Vagina (tissue), 2 donors: ENCODE measurements around the gene ANKRD44. TPM values are rescaled to one million over a fixed set of nuclear protein-coding genes. Genes with fewer than 3 reads are reported as not detected.
A peak's percentile ranks its signal among the peaks of the same experiment; 100 is the strongest.

Experiments
- DNase-seq, 2 donors: peaks; one replicate each; pipeline ENCODE4 v3.0.0-alpha.2; 2017; ENCODE audit errors: extremely low spot score in 2 of 2
- H3K27ac ChIP-seq: fragments of 200-600 bp; sonication (generic); one replicate; pipeline ENCODE4 v1.5.1; 2019
- H3K27me3 ChIP-seq: fragments of 200-600 bp; sonication (generic); one replicate; pipeline ENCODE4 v1.5.1; 2019
- H3K36me3 ChIP-seq, 2 donors: fragments of 200-600 bp; sonication (generic); one replicate each; pipeline ENCODE4 v1.5.1; 2017 to 2019
- H3K4me1 ChIP-seq: fragments of 200-600 bp; sonication (generic); one replicate; pipeline ENCODE4 v1.5.1; 2019
- H3K4me3 ChIP-seq, 2 donors: fragments of 200-600 bp; sonication (generic); 1 replicate in 1 of 2; 2 replicates in 1 of 2; pipeline ENCODE4 v1.5.1; 2016 to 2019
- H3K9me3 ChIP-seq: fragments of 200-600 bp; sonication (generic); one replicate; pipeline ENCODE4 v1.5.1; 2019
- CTCF ChIP-seq, 3 experiments: fragments of 450-650 bp in 2 of 3; fragments of 200-600 bp in 1 of 3; sonication (generic) in 1 of 3; IDR thresholded peaks; one replicate each; pipeline ENCODE4 v1.5.1; 2017 to 2019; ENCODE audit warnings: antibody characterized with exemption in 3 of 3, mild to moderate bottlenecking in 2 of 3, moderate library complexity in 2 of 3
- POLR2A ChIP-seq, 2 donors: fragments of 450-650 bp; IDR thresholded peaks; one replicate each; pipeline ENCODE4 v1.6.1; 2017; ENCODE audit warnings: antibody characterized with exemption in 2 of 2, mild to moderate bottlenecking in 2 of 2, moderate library complexity in 2 of 2
- POLR2AphosphoS5 ChIP-seq, 2 donors: sonication (generic); formaldehyde crosslinking; IDR thresholded peaks; one replicate each; pipeline ENCODE4 v1.9.0; 2017; ENCODE audit warnings: antibody characterized with exemption in 2 of 2, mild to moderate bottlenecking in 2 of 2, low read depth in 1 of 2; ENCODE audit not compliant: insufficient read depth in 1 of 2
- intact Hi-C: fragments of 100-400 bp; cut with DNase I; formaldehyde crosslinking; loops from one replicate; pipeline ENCODE4 v1.15.1; 2023
- total RNA-seq: library from RNA; depleted of rRNA; stranded (reverse); fragments of >200 nt; gene quantifications from one replicate; pipeline ENCODE4 v1.2.3, GENCODE V29; 2016

Gene ANKRD44
- total RNA-seq, 1 donor from 2014 or later: 46.4 TPM

- Histone ChIP-seq H3K27ac (no peak overlapping the region), H3K27me3 (no peaks in the 10 kb centered on the region), H3K36me3 (no peaks in the 10 kb centered on the region), H3K9me3 (no peaks in the 10 kb centered on the region), H3K4me3 (no peak overlapping the region), H3K4me1 (peaks cover 43% of the 10 kb centered on the region)
- DNase-seq: no peak
- intact Hi-C loops: loop anchor here (10.0 kb wide), 2 partner anchors 77 to 123 kb away; partner anchors contain the start of gene ANKRD44
- TF ChIP-seq CTCF (IDR thresholded peaks at IDR 0.05) (no peak), POLR2AphosphoS5 (IDR thresholded peaks at IDR 0.05; ENCODE audit: insufficient read depth in 1 of 2, low read depth in 1 of 2) (no peak), POLR2A (IDR thresholded peaks at IDR 0.05) (no peak)
Measured at GRCh38 chr2:197191940-197192322, 118.6 kb downstream of the ANKRD44 start.

GRCh38 chr2:197191177-197191939, 119.2 kb downstream of the ANKRD44 start:
- Histone ChIP-seq H3K27me3 (no peaks in the 10 kb centered on the region), H3K27ac (no peak overlapping the region), H3K9me3 (no peaks in the 10 kb centered on the region), H3K36me3 (no peaks in the 10 kb centered on the region), H3K4me3 (no peak overlapping the region), H3K4me1 (peaks cover 38% of the 10 kb centered on the region)
- DNase-seq: no peak
- TF ChIP-seq POLR2AphosphoS5 (IDR thresholded peaks at IDR 0.05; ENCODE audit: insufficient read depth in 1 of 2, low read depth in 1 of 2) (peak in 1 of 2 donors; percentile 41), POLR2A (IDR thresholded peaks at IDR 0.05) (no peak), CTCF (IDR thresholded peaks at IDR 0.05) (peak; percentile 13 to 59 (median 55))
- intact Hi-C loops: loop anchor here (10.0 kb wide), 2 partner anchors 77 to 123 kb away; partner anchors contain the start of gene ANKRD44

GRCh38 chr2:197190100-197190432, 120.5 kb downstream of the ANKRD44 start:
- TF ChIP-seq CTCF (IDR thresholded peaks at IDR 0.05): no peak
- TF ChIP-seq POLR2AphosphoS5 (IDR thresholded peaks at IDR 0.05; ENCODE audit: insufficient read depth in 1 of 2, low read depth in 1 of 2): no peak
- no peak for TF ChIP-seq POLR2A (IDR thresholded peaks at IDR 0.05)
- DNase-seq: no peak
- no peak overlapping the region for H3K4me3 ChIP-seq
- intact Hi-C loops: loop anchor here (10.0 kb wide), 2 partner anchors 75 to 125 kb away; partner anchors contain the start of gene ANKRD44
- no peak overlapping the region for H3K27ac ChIP-seq
- no peaks in the 10 kb centered on the region for H3K27me3 ChIP-seq
- no peaks in the 10 kb centered on the region for H3K9me3 ChIP-seq
- H3K36me3 ChIP-seq: no peaks in the 10 kb centered on the region
- H3K4me1 ChIP-seq: peaks cover 31% of the 10 kb centered on the region

- Histone ChIP-seq H3K27ac (no peak overlapping the region), H3K4me1 (peaks cover 33% of the 10 kb centered on the region), H3K4me3 (no peak overlapping the region), H3K27me3 (no peaks in the 10 kb centered on the region), H3K9me3 (no peaks in the 10 kb centered on the region), H3K36me3 (no peaks in the 10 kb centered on the region)
- intact Hi-C loops: loop anchor here (10.0 kb wide), 2 partner anchors 75 to 125 kb away; partner anchors contain the start of gene ANKRD44
- no peak for TF ChIP-seq CTCF (IDR thresholded peaks at IDR 0.05)
- TF ChIP-seq POLR2A (IDR thresholded peaks at IDR 0.05): no peak
- TF ChIP-seq POLR2AphosphoS5 (IDR thresholded peaks at IDR 0.05; ENCODE audit: insufficient read depth in 1 of 2, low read depth in 1 of 2): no peak
- no peak for DNase-seq
Measured at GRCh38 chr2:197189426-197190099, 121.0 kb downstream of the ANKRD44 start.
